Measurements from ENCODE around the gene SLC9C1.

The SLC9C1 gene

DNA sequence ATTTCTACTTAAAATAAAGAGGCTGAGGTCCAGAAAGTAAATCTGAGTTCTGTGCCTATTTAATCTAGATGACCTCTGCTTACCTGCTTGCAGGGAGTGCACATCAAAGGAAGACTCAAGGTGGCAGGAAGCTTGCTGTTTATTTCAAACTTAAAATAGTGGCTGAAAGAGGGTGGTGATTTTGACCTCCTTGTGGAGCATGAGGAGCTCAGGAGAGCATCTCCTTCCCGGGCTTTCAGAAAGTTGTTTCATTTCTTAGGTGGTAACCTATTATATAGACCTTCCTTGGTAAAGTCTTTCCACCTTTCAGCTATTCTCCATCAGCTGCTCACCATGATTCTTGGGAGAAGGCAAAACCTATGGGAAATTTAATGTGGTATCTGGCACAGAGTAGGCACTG lies 161.5 kb downstream of the SLC9C1 start:
- TF ChIP-seq, protein P1, sequence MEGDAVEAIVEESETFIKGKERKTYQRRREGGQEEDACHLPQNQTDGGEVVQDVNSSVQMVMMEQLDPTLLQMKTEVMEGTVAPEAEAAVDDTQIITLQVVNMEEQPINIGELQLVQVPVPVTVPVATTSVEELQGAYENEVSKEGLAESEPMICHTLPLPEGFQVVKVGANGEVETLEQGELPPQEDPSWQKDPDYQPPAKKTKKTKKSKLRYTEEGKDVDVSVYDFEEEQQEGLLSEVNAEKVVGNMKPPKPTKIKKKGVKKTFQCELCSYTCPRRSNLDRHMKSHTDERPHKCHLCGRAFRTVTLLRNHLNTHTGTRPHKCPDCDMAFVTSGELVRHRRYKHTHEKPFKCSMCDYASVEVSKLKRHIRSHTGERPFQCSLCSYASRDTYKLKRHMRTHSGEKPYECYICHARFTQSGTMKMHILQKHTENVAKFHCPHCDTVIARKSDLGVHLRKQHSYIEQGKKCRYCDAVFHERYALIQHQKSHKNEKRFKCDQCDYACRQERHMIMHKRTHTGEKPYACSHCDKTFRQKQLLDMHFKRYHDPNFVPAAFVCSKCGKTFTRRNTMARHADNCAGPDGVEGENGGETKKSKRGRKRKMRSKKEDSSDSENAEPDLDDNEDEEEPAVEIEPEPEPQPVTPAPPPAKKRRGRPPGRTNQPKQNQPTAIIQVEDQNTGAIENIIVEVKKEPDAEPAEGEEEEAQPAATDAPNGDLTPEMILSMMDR (IDR thresholded peaks at IDR 0.05; ENCODE audit: insufficient read depth, low read length, poor library complexity, severe bottlenecking) = no peak
- Histone ChIP-seq H3K36me3 (ENCODE audit: control insufficient read depth, insufficient read depth, low read length) (peaks cover 3% of the 10 kb centered on the region; the same call in 1 of the 2 replicates), H3K27me3 (replicated peaks; ENCODE audit: control insufficient read depth, insufficient read depth, low read length) (no peaks in the 10 kb centered on the region), H3K4me3 (replicated peaks; ENCODE audit: low read depth, low read length) (peak overlapping the region; percentile 74)
- DNase-seq (ENCODE audit: extremely low read depth, insufficient read length) = no peak

DNA sequence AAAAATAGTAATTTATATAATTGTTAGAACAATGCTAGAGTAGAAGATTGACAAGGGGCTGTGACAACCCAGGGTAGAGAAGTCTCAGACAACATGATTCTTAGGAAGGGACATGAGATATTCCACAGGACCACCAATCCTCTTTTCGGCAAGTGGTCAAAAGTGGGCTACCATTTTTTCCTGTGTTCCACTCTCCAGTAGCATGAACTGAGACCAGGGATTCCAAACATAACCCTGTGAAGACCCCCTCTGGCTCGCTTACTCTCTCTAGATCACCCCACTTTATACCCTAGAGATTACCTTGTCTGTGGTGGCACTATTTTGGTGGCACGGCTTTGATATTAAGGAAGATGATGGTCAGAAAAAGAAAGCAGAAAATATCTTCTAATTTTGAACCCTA lies 161.9 kb downstream of the SLC9C1 start:
- Histone ChIP-seq H3K4me3 (replicated peaks; ENCODE audit: low read depth, low read length) (peak overlapping the region; percentile 74), H3K36me3 (ENCODE audit: control insufficient read depth, insufficient read depth, low read length) (peaks cover 3% of the 10 kb centered on the region; the same call in 1 of the 2 replicates), H3K27me3 (replicated peaks; ENCODE audit: control insufficient read depth, insufficient read depth, low read length) (no peaks in the 10 kb centered on the region)
- TF ChIP-seq, protein P1 (IDR thresholded peaks at IDR 0.05; ENCODE audit: insufficient read depth, low read length, poor library complexity, severe bottlenecking) = no peak
- DNase-seq (ENCODE audit: extremely low read depth, insufficient read length) = no peak

DNA sequence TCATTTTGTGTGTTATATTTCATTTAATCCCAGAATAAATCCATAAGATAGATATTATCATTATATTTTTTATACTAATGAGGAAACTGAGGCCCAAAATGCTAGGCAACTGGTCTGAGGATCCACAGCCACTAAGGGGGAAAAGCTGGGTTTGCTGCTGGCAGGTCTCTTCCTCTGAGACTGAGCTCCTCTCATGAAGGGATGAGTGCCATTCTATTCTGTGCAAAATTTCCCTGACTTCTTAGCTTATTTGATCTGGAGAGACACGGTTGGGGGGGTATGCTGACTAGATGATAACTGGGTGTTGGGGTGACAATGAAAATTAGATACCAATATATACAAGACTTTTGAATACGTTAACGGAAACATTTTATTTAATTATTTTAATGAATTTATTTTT lies 162.9 kb downstream of the SLC9C1 start:
- TF ChIP-seq, protein P1 (IDR thresholded peaks at IDR 0.05; ENCODE audit: insufficient read depth, low read length, poor library complexity, severe bottlenecking) = no peak
- DNase-seq (ENCODE audit: extremely low read depth, insufficient read length) = no peak
- Histone ChIP-seq H3K36me3 (ENCODE audit: control insufficient read depth, insufficient read depth, low read length) (peaks cover 6% of the 10 kb centered on the region), H3K4me3 (replicated peaks; ENCODE audit: low read depth, low read length) (peak overlapping the region; percentile 74), H3K27me3 (replicated peaks; ENCODE audit: control insufficient read depth, insufficient read depth, low read length) (no peaks in the 10 kb centered on the region)

DNA sequence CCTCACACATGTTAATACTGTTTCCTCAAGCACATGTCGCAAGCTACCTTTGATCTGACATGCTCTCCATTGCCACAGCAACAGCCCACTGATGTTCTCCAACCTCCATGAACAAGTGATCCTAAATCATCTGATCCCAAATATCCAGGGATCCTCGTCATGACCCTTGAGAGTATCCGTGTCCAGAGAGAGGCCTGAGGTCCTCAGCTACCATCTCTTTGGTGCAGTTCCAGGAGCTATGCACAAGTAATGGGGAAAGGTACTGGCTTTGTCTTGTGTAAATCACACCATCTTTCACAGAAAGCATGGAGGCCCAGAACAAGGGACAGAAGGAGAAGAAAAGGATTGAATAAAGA lies 163.4 kb downstream of the SLC9C1 start:
- Histone ChIP-seq H3K4me3 (replicated peaks; ENCODE audit: low read depth, low read length) (peak overlapping the region; percentile 74), H3K36me3 (ENCODE audit: control insufficient read depth, insufficient read depth, low read length) (peaks cover 10% of the 10 kb centered on the region), H3K27me3 (replicated peaks; ENCODE audit: control insufficient read depth, insufficient read depth, low read length) (no peaks in the 10 kb centered on the region)
- no peak for DNase-seq (ENCODE audit: extremely low read depth, insufficient read length)
- TF ChIP-seq, protein P1 (IDR thresholded peaks at IDR 0.05; ENCODE audit: insufficient read depth, low read length, poor library complexity, severe bottlenecking) = no peak

DNA sequence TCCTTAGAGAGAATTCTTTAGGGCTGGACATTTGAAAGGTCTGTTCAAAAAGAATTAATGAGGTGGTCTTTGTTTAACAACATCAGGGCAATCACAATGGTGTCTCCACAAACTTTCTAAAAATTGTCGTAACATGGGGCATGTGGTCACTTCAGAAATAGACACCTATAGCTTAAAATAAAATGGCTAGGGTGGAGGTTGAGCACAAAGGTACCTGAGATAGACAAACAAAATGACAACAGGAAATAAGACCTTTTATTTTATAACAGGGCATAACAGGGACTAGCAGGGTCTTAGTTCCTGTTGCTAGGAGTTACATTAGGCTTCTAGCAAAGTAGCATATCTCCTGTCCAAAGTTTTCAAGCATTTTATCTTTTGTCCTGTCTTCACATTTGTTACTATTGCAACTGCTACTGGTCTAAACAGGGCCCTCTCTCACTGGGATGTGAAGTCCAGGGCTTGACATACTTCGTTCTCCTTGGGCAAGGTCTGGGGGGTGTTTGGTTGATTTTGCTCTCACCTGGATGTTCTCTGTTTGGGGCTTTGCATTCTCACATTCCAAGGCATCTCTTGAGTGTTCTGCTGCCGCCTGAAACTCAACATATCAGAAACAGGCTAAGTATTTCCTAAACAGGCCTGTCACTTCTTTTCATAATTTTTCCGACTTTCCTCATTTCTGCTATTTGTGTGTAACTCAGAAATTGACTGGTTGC lies 163.9 kb downstream of the SLC9C1 start:
- Histone ChIP-seq H3K4me3 (replicated peaks; ENCODE audit: low read depth, low read length) (peak overlapping the region; percentile 74), H3K27me3 (replicated peaks; ENCODE audit: control insufficient read depth, insufficient read depth, low read length) (no peaks in the 10 kb centered on the region), H3K36me3 (ENCODE audit: control insufficient read depth, insufficient read depth, low read length) (peaks cover 15% of the 10 kb centered on the region)
- TF ChIP-seq, protein P1 (IDR thresholded peaks at IDR 0.05; ENCODE audit: insufficient read depth, low read length, poor library complexity, severe bottlenecking) = no peak
- no peak for DNase-seq (ENCODE audit: extremely low read depth, insufficient read length)

Measured in GM06990 (cell line).